ENCODE results near the gene GRAMD1A. TPM values are rescaled to one million over a fixed set of nuclear protein-coding genes. Genes with fewer than 3 reads are reported as not detected.

GRAMD1A gene
- total RNA-seq, 1 donor from 2014 or later, result 67.4 TPM

GRCh38 chr19:35044317-35045117 is 44.4 kb downstream of the GRAMD1A start:
- Histone ChIP-seq H3K27ac (ENCODE audit: low read depth, low read length) (no peak overlapping the region), H3K4me3 (ENCODE audit: insufficient read depth, low read depth, low read length) (no peak overlapping the region), H3K36me3 (ENCODE audit: insufficient read depth, low read length) (no peaks in the 10 kb centered on the region), H3K27me3 (ENCODE audit: insufficient read depth, low read length) (peaks cover 2% of the 10 kb centered on the region), H3K4me1 (ENCODE audit: insufficient read depth, low read length) (peaks cover 3% of the 10 kb centered on the region), H3K79me2 (ENCODE audit: insufficient read depth, low read length) (no peaks in the 10 kb centered on the region), H3K9me3 (ENCODE audit: insufficient read depth, low read depth, low read length) (no peaks in the 10 kb centered on the region), H3K4me2 (ENCODE audit: low read length) (no peak overlapping the region), H2AFZ (ENCODE audit: low read depth, low read length) (no peak overlapping the region), H4K20me1 (ENCODE audit: insufficient read depth, low read length) (no peaks in the 10 kb centered on the region), H3K9ac (ENCODE audit: low read length) (no peak overlapping the region)
- Mint-ChIP-seq H3K36me3 (ENCODE audit: low read depth, unreplicated experiment) (no peaks in the 10 kb centered on the region), H3K27ac (ENCODE audit: unreplicated experiment) (no peak overlapping the region), H3K27me3 (ENCODE audit: low read depth, unreplicated experiment) (peaks cover 33% of the 10 kb centered on the region), H3K4me3 (ENCODE audit: unreplicated experiment) (no peak overlapping the region), H3K9me3 (ENCODE audit: unreplicated experiment) (no peaks in the 10 kb centered on the region), H3K4me1 (ENCODE audit: low read depth, unreplicated experiment) (no peaks in the 10 kb centered on the region)
- FAIRE-seq, result no peak
- no peak for DNase-seq (ENCODE audit: low read depth)
- TF ChIP-seq CTCF (IDR thresholded peaks at IDR 0.05; ENCODE audit: insufficient read depth, low read depth, low read length) (peak; percentile 95), EZH2 (IDR thresholded peaks at IDR 0.05; ENCODE audit: insufficient read depth, low read length) (no peak)

GRCh38 chr19:35045667-35046300 is 45.7 kb downstream of the GRAMD1A start:
- Histone ChIP-seq H3K9me3 (ENCODE audit: insufficient read depth, low read depth, low read length) (no peaks in the 10 kb centered on the region), H3K4me1 (ENCODE audit: insufficient read depth, low read length) (peaks cover 2% of the 10 kb centered on the region), H3K27me3 (ENCODE audit: insufficient read depth, low read length) (peaks cover 2% of the 10 kb centered on the region), H3K9ac (ENCODE audit: low read length) (no peak overlapping the region), H3K79me2 (ENCODE audit: insufficient read depth, low read length) (no peaks in the 10 kb centered on the region), H2AFZ (ENCODE audit: low read depth, low read length) (no peak overlapping the region), H3K27ac (ENCODE audit: low read depth, low read length) (no peak overlapping the region), H3K4me2 (ENCODE audit: low read length) (no peak overlapping the region), H4K20me1 (ENCODE audit: insufficient read depth, low read length) (no peaks in the 10 kb centered on the region), H3K4me3 (ENCODE audit: insufficient read depth, low read depth, low read length) (no peak overlapping the region), H3K36me3 (ENCODE audit: insufficient read depth, low read length) (no peaks in the 10 kb centered on the region)
- no peak overlapping the region for H3K27ac Mint-ChIP-seq (ENCODE audit: unreplicated experiment)
- DNase-seq (ENCODE audit: low read depth) (no peak), FAIRE-seq (no peak)
- H3K9me3 Mint-ChIP-seq (ENCODE audit: unreplicated experiment), result no peaks in the 10 kb centered on the region
- H3K27me3 Mint-ChIP-seq (ENCODE audit: low read depth, unreplicated experiment), result peaks cover 32% of the 10 kb centered on the region
- H3K36me3 Mint-ChIP-seq (ENCODE audit: low read depth, unreplicated experiment), result no peaks in the 10 kb centered on the region
- no peak overlapping the region for H3K4me3 Mint-ChIP-seq (ENCODE audit: unreplicated experiment)
- TF ChIP-seq EZH2 (IDR thresholded peaks at IDR 0.05; ENCODE audit: insufficient read depth, low read length) (no peak), CTCF (IDR thresholded peaks at IDR 0.05; ENCODE audit: insufficient read depth, low read depth, low read length) (peak; percentile 23)
- no peaks in the 10 kb centered on the region for H3K4me1 Mint-ChIP-seq (ENCODE audit: low read depth, unreplicated experiment)

- no peak overlapping the region for H3K27ac ChIP-seq (ENCODE audit: low read depth, low read length)
- H3K36me3 Mint-ChIP-seq (ENCODE audit: low read depth, unreplicated experiment), result no peaks in the 10 kb centered on the region
- no peaks in the 10 kb centered on the region for H3K79me2 ChIP-seq (ENCODE audit: insufficient read depth, low read length)
- DNase-seq (ENCODE audit: low read depth) (no peak), FAIRE-seq (no peak)
- H3K9ac ChIP-seq (ENCODE audit: low read length), result no peak overlapping the region
- TF ChIP-seq CTCF (IDR thresholded peaks at IDR 0.05; ENCODE audit: insufficient read depth, low read depth, low read length) (no peak), EZH2 (IDR thresholded peaks at IDR 0.05; ENCODE audit: insufficient read depth, low read length) (no peak)
- no peaks in the 10 kb centered on the region for H3K36me3 ChIP-seq (ENCODE audit: insufficient read depth, low read length)
- H3K4me2 ChIP-seq (ENCODE audit: low read length), result no peak overlapping the region
- H3K27me3 ChIP-seq (ENCODE audit: insufficient read depth, low read length), result peaks cover 2% of the 10 kb centered on the region
- H3K4me1 ChIP-seq (ENCODE audit: insufficient read depth, low read length), result no peaks in the 10 kb centered on the region
- H2AFZ ChIP-seq (ENCODE audit: low read depth, low read length), result no peak overlapping the region
- H3K9me3 Mint-ChIP-seq (ENCODE audit: unreplicated experiment), result no peaks in the 10 kb centered on the region
- no peaks in the 10 kb centered on the region for H4K20me1 ChIP-seq (ENCODE audit: insufficient read depth, low read length)
- no peak overlapping the region for H3K4me3 Mint-ChIP-seq (ENCODE audit: unreplicated experiment)
- no peaks in the 10 kb centered on the region for H3K9me3 ChIP-seq (ENCODE audit: insufficient read depth, low read depth, low read length)
- no peaks in the 10 kb centered on the region for H3K4me1 Mint-ChIP-seq (ENCODE audit: low read depth, unreplicated experiment)
- peaks cover 32% of the 10 kb centered on the region for H3K27me3 Mint-ChIP-seq (ENCODE audit: low read depth, unreplicated experiment)
- H3K27ac Mint-ChIP-seq (ENCODE audit: unreplicated experiment), result no peak overlapping the region
- no peak overlapping the region for H3K4me3 ChIP-seq (ENCODE audit: insufficient read depth, low read depth, low read length)
Observed at GRCh38 chr19:35046461-35046860, 46.3 kb downstream of the GRAMD1A start.

Measured in astrocyte (in vitro differentiated cells and primary cell).